Endodermal cell (in vitro differentiated cells): Measurements from ENCODE around the gene TRAT1. TPM values are rescaled to one million over a fixed set of nuclear protein-coding genes. Genes with fewer than 3 reads are reported as not detected.

Source experiments
- DNase-seq: peaks from one replicate; pipeline ENCODE4 v3.0.0-alpha.2; 2017
- H3K27ac ChIP-seq: 2 replicates; pipeline ENCODE4 v1.5.1; 2013; ENCODE audit warnings: mild to moderate bottlenecking, low read depth, low read length, moderate library complexity
- H3K27me3 ChIP-seq: 2 replicates; pipeline ENCODE4 v1.6.1; 2013; ENCODE audit warnings: mild to moderate bottlenecking, low read length, moderate library complexity; ENCODE audit not compliant: insufficient read depth, control insufficient read depth, poor library complexity, severe bottlenecking
- H3K36me3 ChIP-seq: 2 replicates; pipeline ENCODE4 v1.7.0; 2013; ENCODE audit warnings: mild to moderate bottlenecking, low read length, moderate library complexity; ENCODE audit not compliant: control insufficient read depth, insufficient read depth
- H3K4me1 ChIP-seq: one replicate; pipeline ENCODE4 v1.7.0; 2013; ENCODE audit warnings: low read length; ENCODE audit not compliant: control insufficient read depth, insufficient read depth
- H3K4me3 ChIP-seq: 2 replicates; pipeline ENCODE4 v1.5.1; 2013; ENCODE audit warnings: mild to moderate bottlenecking, low read length, moderate library complexity
- H3K9ac ChIP-seq: 2 replicates; pipeline ENCODE4 v1.6.1; 2013; ENCODE audit warnings: mild to moderate bottlenecking, low read length, moderate library complexity; ENCODE audit not compliant: poor library complexity, severe bottlenecking; ENCODE audit errors: extremely low read depth
- H3K9me3 ChIP-seq: 2 replicates; pipeline ENCODE4 v1.6.1; 2013; ENCODE audit warnings: mild to moderate bottlenecking, low read length, moderate library complexity; ENCODE audit not compliant: control insufficient read depth
- H3K27ac Mint-ChIP-seq: 2 replicates; pipeline ENCODE4 v1.8.0; 2020; ENCODE audit warnings: mixed read lengths
- H3K27me3 Mint-ChIP-seq: 2 replicates; pipeline ENCODE4 v1.8.0; 2021; ENCODE audit warnings: mild to moderate bottlenecking, mixed read lengths; ENCODE audit not compliant: insufficient read depth
- H3K36me3 Mint-ChIP-seq: 2 replicates; pipeline ENCODE4 v1.8.0; 2020; ENCODE audit warnings: low read depth, mixed read lengths
- H3K4me1 Mint-ChIP-seq: 2 replicates; pipeline ENCODE4 v1.8.0; 2020; ENCODE audit warnings: mixed read lengths
- H3K4me3 Mint-ChIP-seq: 2 replicates; pipeline ENCODE4 v1.8.0; 2020; ENCODE audit warnings: mild to moderate bottlenecking, moderate library complexity, mixed read lengths
- H3K9me3 Mint-ChIP-seq: 2 replicates; pipeline ENCODE4 v1.8.0; 2020; ENCODE audit warnings: mild to moderate bottlenecking, mixed read lengths
- WGBS, 2 experiments: methylation state at CpG; one replicate each; pipeline versions ENCODE4 v1.1.5 to v1.1.7; 2013; ENCODE audit warnings: missing lambda C conversion rate in 2 of 2, mixed read lengths in 1 of 2; ENCODE audit not compliant: insufficient coverage in 1 of 2, insufficient read length in 1 of 2; 5-methylcytosine and 5-hydroxymethylcytosine counted together
- total RNA-seq, 2 donors: library from RNA; stranded (reverse); fragmentation: NEBNext Ultra II Directional in 1 of 2; extraction: Animal tissue kit (Norgen Biotek cat#: 25700) in 1 of 2; gene quantifications; 2 replicates in 1 of 2; 3 replicates in 1 of 2; pipeline ENCODE4 v1.2.1, GENCODE V29; 2021
- TF ChIP-seq, protein P1 (sequence below): fragments of 200-600 bp; sonication (generic); conservative IDR thresholded peaks from 2 replicates; pipeline ENCODE4 v1.5.0; 2021; ENCODE audit warnings: antibody characterized with exemption, mild to moderate bottlenecking

The TRAT1 gene
- total RNA-seq, 2 donors from 2014 or later = not detected

DNA sequence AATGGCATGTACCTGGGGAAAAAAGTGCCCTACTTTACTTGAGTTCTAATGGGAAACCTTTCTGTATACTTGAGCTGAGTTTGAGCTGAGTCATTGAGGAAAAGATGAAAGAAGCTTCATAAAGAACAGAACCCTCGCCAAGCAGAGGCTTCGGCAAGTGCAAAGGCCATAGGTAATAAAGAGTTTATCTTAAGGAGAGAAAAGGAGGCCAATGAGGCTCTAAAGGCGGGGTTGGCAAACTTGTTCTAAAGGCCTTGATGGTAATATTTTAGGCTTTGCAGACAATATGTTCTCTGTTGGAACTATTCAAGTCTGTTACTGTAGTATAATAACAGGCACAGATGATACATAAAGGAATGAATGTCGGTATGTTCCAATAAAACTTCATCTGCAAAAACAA is 17.6 kb upstream of the TRAT1 start:
- H3K4me3 ChIP-seq = no peak overlapping the region
- H3K4me3 Mint-ChIP-seq = no peak overlapping the region

DNA sequence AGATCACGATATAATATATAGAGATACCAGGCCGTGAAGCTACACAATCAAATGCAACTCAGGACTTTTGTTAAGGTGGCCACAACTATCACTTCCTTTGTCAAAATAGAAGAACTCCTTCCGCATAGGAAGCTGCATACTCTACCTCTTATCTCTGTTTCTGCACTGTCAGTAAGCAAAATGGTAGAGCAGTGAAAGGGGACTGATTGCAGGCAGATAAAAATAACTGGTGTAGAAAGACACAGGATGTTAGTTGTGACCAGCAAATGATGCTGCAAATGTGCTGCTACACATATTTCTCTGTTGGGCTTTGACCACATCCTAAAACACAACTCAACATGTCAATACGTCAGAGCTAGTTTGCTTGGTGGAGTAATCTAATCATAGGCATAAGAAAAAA is 16.3 kb upstream of the TRAT1 start:
- H3K36me3 Mint-ChIP-seq = no peaks in the 10 kb centered on the region
- WGBS, 2 experiments = 85 to 90% methylated on average over 2 to 4 of the region's 4 CpGs
- TF ChIP-seq, protein P1, sequence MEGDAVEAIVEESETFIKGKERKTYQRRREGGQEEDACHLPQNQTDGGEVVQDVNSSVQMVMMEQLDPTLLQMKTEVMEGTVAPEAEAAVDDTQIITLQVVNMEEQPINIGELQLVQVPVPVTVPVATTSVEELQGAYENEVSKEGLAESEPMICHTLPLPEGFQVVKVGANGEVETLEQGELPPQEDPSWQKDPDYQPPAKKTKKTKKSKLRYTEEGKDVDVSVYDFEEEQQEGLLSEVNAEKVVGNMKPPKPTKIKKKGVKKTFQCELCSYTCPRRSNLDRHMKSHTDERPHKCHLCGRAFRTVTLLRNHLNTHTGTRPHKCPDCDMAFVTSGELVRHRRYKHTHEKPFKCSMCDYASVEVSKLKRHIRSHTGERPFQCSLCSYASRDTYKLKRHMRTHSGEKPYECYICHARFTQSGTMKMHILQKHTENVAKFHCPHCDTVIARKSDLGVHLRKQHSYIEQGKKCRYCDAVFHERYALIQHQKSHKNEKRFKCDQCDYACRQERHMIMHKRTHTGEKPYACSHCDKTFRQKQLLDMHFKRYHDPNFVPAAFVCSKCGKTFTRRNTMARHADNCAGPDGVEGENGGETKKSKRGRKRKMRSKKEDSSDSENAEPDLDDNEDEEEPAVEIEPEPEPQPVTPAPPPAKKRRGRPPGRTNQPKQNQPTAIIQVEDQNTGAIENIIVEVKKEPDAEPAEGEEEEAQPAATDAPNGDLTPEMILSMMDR = no peak
- Histone ChIP-seq H3K9me3 (no peaks in the 10 kb centered on the region), H3K27me3 (no peaks in the 10 kb centered on the region), H3K4me3 (no peak overlapping the region), H3K9ac (no peak overlapping the region), H3K36me3 (no peaks in the 10 kb centered on the region), H3K4me1 (no peaks in the 10 kb centered on the region), H3K27ac (no peak overlapping the region)
- H3K4me1 Mint-ChIP-seq = no peaks in the 10 kb centered on the region
- DNase-seq = no peak
- no peaks in the 10 kb centered on the region for H3K27me3 Mint-ChIP-seq
- H3K9me3 Mint-ChIP-seq = no peaks in the 10 kb centered on the region
- H3K4me3 Mint-ChIP-seq = no peak overlapping the region
- H3K27ac Mint-ChIP-seq = no peak overlapping the region

More for the DNA sequence above, 17.6 kb upstream of the TRAT1 start:
- Mint-ChIP-seq H3K27me3 (no peaks in the 10 kb centered on the region), H3K4me1 (no peaks in the 10 kb centered on the region), H3K9me3 (no peaks in the 10 kb centered on the region), H3K27ac (no peak overlapping the region), H3K36me3 (no peaks in the 10 kb centered on the region)
- Histone ChIP-seq H3K36me3 (no peaks in the 10 kb centered on the region), H3K9me3 (no peaks in the 10 kb centered on the region), H3K4me1 (no peaks in the 10 kb centered on the region), H3K27me3 (no peaks in the 10 kb centered on the region), H3K27ac (no peak overlapping the region), H3K9ac (no peak overlapping the region)
- TF ChIP-seq, protein P1 = no peak
- no peak for DNase-seq
- WGBS, 2 experiments = 87 to 91% methylated on average over 3 to 4 of the region's 4 CpGs

DNA sequence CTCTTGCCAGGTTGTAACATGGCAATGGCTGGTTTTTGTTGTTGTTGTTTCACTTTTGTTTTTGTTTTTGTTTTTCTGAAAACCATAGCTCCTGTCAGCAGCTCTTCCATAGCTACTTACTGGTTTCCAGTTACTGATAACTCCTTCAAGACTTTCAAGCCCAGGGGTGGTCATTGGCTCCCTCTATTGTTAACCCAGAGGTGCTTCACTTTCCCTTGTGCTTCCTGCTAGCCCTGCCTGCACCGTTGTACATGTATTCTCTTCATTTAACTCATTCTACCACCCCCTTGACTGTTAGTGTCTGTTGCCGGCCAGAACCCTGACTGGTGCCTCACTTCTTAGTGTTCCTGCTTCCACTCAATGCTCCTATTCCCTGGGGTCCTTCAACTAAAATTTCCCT is 4.2 kb upstream of the TRAT1 start:
- Mint-ChIP-seq H3K4me1 (peaks cover 9% of the 10 kb centered on the region), H3K4me3 (no peak overlapping the region), H3K9me3 (peaks cover 4% of the 10 kb centered on the region), H3K27ac (no peak overlapping the region), H3K36me3 (no peaks in the 10 kb centered on the region), H3K27me3 (no peaks in the 10 kb centered on the region)
- 24 to 45% methylated on average over 2 of the region's 2 CpGs for WGBS, 2 experiments
- Histone ChIP-seq H3K9ac (no peak overlapping the region), H3K27me3 (no peaks in the 10 kb centered on the region), H3K4me1 (no peaks in the 10 kb centered on the region), H3K9me3 (no peaks in the 10 kb centered on the region), H3K4me3 (no peak overlapping the region), H3K27ac (no peak overlapping the region), H3K36me3 (no peaks in the 10 kb centered on the region)
- TF ChIP-seq, protein P1 = peak; percentile 85
- DNase-seq = peak; percentile 82
